ENCODE measurements around the gene CCNB2.
"Not testable (repeated sequence)": the region's sequence is repeated elsewhere in the genome, so short reads cannot be mapped to it uniquely, and the experiment has no call there.

The CCNB2 gene

GRCh38 chr15:59137566-59137965 is 32.6 kb downstream of the CCNB2 start:
- DNase-seq: no peak

- DNase-seq: no peak
These were observed 33.3 kb downstream of the CCNB2 start for GRCh38 chr15:59138243-59138642.

GRCh38 chr15:59140422-59141226 is 35.7 kb downstream of the CCNB2 start:
- DNase-seq: no peak

GRCh38 chr15:59143281-59143680 is 38.3 kb downstream of the CCNB2 start:
- DNase-seq: no peak

GRCh38 chr15:59144594-59144993 is 39.6 kb downstream of the CCNB2 start:
- not testable (repeated sequence) for DNase-seq

- DNase-seq: no peak
These were observed 42.7 kb downstream of the CCNB2 start for GRCh38 chr15:59147666-59148065.

GRCh38 chr15:59148153-59148833 is 43.3 kb downstream of the CCNB2 start:
- no peak for DNase-seq

- no peak for DNase-seq
These were observed 45.2 kb downstream of the CCNB2 start for GRCh38 chr15:59150185-59150584.

GRCh38 chr15:59152694-59153450 is 47.9 kb downstream of the CCNB2 start:
- no peak for DNase-seq

- no peak for DNase-seq
These were observed 48.5 kb downstream of the CCNB2 start for GRCh38 chr15:59153466-59153865.

GRCh38 chr15:59154243-59154642 is 49.3 kb downstream of the CCNB2 start:
- no peak for DNase-seq

- no peak for DNase-seq
These were observed 50.5 kb downstream of the CCNB2 start for GRCh38 chr15:59155431-59155830.

GRCh38 chr15:59157396-59157795 is 52.5 kb downstream of the CCNB2 start:
- DNase-seq: no peak

GRCh38 chr15:59157840-59158700 is 53.1 kb downstream of the CCNB2 start:
- DNase-seq: no peak

GRCh38 chr15:59158701-59159034 is 53.7 kb downstream of the CCNB2 start:
- DNase-seq: no peak

GRCh38 chr15:59159210-59159609 is 54.3 kb downstream of the CCNB2 start:
- DNase-seq: no peak

- no peak for DNase-seq
These were observed 56.1 kb downstream of the CCNB2 start for GRCh38 chr15:59160880-59161593.

GRCh38 chr15:59162080-59162479 is 57.1 kb downstream of the CCNB2 start:
- DNase-seq: not testable (repeated sequence)

- no peak for DNase-seq
These were observed 60.8 kb downstream of the CCNB2 start for GRCh38 chr15:59165726-59166125.

GRCh38 chr15:59166166-59166565 is 61.2 kb downstream of the CCNB2 start:
- DNase-seq: no peak

GRCh38 chr15:59166601-59167265 is 61.8 kb downstream of the CCNB2 start:
- no peak for DNase-seq

Measured in activated gamma-delta T cell (primary cell).